ENCODE measurements around the gene CHD9.
"Not testable (repeated sequence)": the region's sequence is repeated elsewhere in the genome, so short reads cannot be mapped to it uniquely, and the experiment has no call there.

The CHD9 gene

DNA sequence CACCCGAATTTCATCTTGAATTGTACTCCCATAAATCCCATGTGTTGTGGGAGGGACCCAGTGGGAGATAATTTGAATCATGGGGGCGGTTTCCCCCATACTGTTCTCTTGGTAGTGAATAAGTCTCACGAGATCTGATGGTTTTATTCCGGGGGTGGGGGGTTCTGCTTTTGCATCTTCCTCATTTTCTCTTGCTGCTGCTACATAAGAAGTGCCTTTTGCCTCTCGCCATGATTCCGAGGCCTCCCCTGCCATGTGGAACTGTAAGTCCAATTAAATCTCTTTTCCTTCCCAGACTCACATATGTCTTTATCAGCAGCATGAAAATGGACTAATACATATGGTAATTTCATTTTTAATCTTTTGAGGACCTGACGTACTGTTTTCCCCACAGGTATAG lies 20.7 kb downstream of the CHD9 start:
- DNase-seq (ENCODE audit: low read depth in 2 of 2): not testable (repeated sequence)

DNA sequence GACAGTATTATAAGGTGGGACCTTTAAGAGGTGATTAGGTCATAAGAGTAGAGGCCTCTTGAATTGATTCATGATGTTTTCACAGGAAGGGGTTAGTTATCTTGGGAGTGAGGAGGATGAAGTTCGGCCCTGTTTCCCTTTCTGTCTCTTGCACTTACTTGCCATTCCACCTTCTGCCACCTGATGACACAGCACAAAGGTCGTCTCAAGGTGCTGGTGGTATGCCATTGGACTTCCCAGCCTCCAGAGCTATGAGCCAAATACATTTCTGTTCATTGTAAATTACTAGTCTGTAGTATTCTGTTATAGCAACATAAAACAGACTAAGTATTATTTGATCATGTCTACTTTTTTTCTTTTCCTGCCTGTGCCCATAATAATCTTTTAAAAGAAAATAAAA lies 23.5 kb downstream of the CHD9 start:
- no peak for DNase-seq (ENCODE audit: low read depth in 2 of 2)

DNA sequence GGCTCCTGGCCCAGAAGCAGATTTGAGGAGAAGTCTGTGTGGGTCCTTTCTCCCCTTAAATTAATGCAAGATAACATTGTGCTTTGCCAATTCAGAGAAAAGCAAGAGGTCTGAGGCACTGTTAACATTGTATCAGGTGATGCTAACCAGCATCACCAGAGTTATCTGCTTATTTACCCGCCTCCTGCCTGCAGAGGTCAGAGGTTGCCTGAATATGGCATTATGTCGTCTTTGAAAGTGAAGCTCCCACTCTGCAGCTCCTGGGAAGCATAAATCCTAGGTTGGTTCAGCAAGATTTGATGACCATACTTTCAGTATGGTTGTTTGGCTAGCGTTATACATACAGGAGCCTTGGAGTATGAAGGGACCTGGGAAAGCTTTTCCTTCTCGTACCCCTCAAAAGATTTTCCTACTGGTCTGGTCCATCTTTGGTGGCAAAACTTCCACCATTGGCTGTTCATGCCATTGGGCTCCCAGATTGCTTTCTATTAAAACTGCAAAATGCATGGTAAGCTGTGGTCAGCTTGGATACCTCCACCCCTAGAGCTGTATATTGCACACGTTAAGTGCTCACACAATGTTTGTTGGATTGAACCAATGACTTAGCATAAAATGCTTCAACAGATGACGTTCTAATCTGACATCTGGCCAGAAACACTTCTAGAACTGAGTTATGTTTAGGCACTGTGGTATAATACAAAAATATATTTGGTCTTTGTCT lies 24.1 kb downstream of the CHD9 start:
- DNase-seq (ENCODE audit: low read depth in 2 of 2): no peak

DNA sequence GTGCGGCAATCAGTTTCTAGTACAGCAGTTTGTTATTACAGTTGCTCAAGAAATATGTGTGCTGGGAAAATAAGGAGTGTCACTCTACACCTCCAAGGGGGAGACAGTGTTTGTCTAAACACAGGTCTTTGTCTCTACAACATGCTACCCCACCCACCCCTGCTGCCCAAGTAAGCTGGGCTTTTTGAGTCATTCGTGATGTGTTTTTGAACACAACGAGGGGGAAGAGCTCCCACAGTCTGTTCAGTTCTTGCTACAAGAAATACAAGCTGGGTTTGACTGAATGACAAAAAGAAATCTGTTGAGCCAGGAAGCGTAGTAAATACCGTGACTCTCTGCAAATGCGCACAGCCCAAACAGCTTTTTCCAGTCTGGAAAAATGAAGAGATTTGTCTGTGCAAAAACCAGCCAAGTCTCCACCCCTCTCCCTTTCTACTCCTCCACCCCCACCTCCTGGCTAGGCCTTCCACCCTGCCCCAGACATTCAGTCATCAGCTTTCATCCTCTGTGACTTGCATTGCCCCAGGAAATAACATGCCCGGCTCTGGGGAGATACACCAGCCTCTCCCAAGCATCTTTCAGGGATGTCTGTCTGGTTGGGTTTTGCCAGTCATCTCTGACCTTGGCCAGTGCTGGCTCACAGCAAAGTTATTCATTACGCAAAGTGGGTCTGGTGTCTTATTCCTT lies 25.7 kb downstream of the CHD9 start:
- no peak for DNase-seq (ENCODE audit: low read depth in 2 of 2)

DNA sequence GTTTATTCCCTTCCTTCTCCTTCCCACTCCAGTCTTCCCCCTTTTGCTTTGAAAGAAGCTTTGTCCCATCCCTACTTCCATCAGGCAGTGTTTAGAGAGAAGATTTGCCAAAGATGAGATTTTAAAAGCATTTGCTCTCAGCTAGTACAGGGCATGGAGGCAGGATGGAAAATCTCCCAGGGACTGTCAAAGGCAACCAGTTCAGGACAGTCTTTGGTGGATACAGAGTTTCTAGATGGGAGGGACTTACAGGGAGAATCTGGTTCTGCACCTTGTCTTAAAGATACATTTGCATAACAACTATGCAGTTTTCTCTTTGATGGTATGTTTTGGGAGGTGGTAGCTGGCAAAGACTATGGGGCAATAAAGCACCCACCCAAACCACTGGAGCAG lies 26.2 kb downstream of the CHD9 start:
- DNase-seq (ENCODE audit: low read depth in 2 of 2): no peak

DNA sequence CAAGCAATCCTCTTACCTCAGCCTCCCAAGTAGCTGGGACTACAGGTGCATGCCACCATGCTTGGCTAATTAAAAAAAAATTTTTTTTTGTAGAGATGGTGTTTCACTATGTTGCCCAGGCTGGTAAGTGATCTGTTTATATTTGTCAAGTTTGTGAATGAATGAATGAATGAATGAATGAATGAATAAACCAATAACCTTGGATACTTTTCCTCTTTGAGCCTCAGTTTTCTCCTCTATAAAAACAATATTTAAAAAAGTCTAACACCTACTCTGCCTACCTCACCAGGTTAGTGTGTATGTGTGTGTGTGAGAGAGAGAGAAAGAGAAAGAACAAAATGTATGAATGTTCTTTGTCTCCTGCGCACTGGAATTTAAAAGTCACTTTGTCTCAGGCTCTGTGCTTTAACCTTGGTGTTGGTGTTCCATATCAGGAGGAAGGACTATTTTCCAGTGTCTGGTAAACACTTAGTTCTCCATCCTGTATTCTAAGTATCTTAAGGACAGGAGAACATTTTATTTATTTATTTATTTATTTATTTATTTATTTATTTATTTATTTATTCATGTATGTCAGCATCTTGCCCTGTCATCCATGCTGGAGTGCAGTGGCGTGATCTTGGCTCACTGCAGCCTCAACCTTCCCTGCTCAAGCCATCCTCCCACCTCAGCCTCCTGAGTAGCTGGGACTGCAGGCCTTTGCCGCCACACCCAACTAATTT lies 27.1 kb downstream of the CHD9 start:
- no peak for DNase-seq (ENCODE audit: low read depth in 2 of 2)

DNA sequence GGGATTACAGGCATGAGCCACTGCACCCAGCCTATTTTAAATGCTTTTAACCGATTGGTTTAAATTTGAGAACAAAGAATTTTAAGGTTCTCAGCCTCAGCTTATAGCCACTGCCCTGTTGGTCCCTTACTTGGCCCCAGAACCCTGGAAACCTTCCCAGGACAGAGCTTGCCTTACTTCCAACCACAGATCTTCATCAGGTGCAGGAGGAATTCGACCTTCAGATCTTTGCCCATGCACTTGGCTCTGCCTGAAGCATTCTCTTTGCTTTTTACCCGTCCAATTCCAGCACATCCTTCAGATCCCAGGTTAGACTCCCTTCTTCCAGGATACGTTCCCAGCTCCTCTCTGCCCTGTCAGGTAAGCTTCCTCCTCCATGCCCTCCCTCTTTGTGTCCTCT lies 27.7 kb downstream of the CHD9 start:
- no peak for DNase-seq (ENCODE audit: low read depth in 2 of 2)

DNA sequence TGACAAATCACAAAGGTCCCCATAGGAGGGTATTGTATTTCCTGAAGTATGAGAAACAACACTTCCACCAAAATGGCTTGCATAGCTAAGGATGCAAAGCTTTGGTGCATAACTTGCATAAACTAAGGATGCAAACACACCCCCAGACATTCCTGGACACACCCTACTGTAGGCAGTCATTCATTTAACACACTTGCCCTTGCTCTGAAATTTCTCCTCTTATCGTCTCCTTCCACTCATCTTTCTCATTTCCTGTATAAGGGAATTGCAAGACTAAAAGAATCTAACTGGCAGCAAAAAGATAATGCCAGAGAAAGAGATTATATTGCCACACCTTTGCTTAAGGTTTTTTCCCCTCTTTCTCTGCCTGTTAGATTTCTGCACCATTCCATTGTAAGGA lies 28.3 kb downstream of the CHD9 start:
- DNase-seq (ENCODE audit: low read depth in 2 of 2): no peak

DNA sequence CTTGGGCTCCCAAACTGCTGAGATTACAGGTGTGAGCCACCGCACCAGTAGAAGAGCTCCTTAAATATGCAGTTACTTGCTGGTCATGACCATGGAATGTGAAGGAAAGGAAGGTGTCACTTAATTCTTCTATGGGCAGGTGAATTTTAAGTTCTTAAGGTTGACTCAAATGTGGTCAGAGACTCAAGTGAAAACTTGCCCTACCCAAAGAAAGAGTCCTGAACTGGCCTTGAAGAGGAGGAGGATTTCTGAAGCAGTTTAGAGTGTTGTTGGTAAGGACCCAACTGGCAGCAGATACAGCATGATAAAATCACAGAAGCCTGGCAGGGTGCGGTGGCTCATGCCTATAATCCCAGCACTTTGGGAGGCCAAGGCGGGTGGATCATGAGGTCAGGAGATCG lies 29.4 kb downstream of the CHD9 start:
- DNase-seq (ENCODE audit: low read depth in 2 of 2): no peak

DNA sequence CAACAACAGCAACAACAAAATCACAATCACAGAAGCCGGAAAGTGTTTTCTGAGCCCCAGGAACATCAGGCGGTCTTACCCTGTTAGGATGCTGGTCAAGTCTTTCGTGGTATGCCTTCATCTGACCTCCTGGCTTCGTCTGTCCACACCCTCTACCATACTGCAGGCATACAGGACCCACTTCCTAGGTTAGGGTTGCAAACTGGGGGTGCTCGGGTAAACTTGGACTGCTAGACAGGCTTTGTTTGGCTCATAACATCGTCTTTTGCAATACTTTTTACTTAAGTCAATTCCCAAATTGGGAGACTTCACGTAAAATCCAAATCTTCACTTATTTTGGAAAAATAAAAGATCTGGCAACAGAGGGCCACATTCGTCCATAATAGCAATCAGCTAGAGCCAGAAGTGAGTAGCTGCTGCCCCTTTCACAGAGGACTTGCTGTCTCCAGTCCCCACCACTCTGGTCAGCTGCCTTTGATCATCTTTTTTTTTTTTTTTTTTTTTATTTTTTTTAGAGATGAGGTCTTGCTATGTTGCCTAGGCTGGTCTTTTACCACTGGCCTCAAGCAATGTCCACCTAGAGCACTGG lies 30.0 kb downstream of the CHD9 start:
- no peak for DNase-seq (ENCODE audit: low read depth in 2 of 2)

DNA sequence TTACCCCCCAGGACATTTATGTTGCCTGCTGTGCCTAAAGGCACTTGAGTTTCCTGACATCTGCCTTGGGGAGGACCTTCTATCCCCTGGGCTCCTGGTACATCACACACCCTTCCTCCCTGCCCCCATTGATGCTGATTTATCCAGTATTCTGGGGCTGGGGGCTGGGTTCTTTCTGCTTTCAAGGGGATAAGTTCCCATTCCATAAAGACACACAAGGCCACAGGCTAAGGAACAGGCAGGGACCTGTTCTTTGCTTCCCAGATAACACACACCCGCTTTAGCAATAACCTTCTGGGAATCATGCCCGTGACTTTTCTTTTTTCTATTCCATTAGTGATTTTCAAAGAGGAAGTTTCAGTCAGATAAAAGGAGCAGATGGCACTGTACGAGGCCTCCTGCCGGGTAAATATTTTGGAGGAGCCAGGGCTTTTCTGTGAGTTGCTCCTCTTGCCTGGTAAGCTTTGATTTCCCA lies 30.6 kb downstream of the CHD9 start:
- DNase-seq (ENCODE audit: low read depth in 2 of 2): no peak

DNA sequence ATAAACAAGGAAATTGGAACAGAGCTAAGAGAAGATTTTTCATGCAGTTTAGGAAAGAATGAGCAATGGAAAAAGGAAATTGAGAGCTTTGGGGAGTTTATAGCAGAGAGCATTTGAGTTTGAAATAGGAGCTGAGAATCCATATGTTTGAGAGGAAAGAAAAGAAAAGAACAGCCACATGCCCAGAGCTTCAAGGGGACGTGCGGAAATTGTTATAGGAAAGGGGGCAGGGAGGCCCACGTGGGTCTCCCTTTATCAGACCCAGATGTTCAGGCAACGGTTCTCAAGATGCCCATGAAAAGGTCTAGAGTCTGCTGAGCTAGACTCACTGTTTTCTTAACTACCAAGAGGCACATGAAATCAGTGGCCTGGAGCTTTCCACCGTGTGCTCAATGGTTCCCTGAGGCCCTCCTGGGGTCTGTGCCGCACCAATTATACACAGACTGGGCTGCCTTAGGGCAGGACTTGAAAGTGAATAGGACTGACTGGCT lies 31.2 kb downstream of the CHD9 start:
- no peak for DNase-seq (ENCODE audit: low read depth in 2 of 2)

DNA sequence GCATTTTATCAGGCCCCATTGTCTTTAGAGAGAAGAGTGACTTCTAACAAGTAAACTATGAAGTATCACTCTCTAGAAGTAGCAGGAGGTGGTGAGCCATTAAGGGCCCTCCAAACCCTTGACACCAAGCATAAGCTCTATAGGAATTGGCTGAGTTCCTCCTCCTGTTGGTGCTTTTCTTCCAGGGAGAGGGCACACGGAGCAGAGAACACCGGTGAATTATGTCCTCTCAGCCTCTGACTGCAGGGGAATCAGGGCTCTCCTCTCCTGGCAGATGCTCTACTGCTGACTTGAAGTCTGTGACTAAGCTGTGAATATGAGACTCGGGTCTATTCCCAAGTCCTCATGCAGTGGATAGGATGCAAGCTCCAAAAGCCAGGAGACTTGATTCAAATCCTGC lies 32.3 kb downstream of the CHD9 start:
- no peak for DNase-seq (ENCODE audit: low read depth in 2 of 2)

DNA sequence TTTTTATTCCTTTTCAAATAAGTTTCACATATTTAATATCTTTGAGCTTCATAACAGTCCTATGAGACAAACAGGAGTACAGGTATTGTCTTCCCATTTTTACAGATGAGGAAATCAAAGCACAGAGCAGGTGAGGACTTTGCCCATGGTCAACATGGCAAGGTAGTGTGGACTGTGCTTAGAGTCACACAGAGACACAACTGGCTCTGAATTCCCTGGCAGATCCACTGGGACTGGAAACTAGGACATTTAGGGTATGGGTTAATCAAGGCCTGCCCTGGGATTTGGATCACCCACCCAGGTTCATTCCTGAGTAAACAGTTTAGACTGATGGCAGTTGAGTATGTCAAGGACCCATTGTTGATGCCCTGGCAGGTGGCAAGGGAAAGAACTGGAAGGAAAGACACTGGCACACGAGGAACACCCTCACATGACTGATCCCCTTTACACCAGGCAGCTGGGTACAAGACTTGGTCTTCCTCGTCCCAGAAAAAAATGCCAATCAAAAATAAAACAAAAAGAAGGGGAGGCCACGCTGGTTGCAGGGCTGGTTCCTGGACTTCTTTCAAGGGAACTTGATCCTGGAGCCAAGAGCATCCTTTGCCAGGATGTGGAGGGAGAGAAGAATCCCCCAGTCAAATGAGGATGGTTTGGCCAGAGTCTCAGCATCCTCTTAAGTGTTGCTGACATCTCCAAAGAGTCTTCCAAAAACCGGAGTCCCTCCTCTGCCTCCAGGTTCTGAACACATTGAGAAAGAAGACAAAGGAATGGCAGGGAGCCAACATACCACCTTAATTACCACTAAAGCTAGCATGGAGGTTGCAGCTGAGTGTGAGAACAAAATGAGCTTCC lies 34.9 kb downstream of the CHD9 start:
- no peak for DNase-seq (ENCODE audit: low read depth in 2 of 2)

DNA sequence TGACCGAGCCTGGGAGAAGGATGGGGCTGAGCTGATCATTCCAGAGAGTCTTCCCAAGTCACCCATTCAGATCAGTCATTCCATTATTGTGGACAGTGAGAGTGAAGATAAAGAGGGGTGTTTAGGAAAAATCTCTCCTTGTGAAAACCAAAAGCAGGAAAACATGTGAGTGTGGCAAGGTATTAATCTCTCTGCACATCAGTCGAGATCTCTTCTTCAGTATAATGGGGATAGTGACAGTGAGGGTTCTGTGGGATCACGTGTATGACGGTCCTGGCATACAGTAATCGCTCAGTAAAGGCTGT lies 35.4 kb downstream of the CHD9 start:
- no peak for DNase-seq (ENCODE audit: low read depth in 2 of 2)

DNA sequence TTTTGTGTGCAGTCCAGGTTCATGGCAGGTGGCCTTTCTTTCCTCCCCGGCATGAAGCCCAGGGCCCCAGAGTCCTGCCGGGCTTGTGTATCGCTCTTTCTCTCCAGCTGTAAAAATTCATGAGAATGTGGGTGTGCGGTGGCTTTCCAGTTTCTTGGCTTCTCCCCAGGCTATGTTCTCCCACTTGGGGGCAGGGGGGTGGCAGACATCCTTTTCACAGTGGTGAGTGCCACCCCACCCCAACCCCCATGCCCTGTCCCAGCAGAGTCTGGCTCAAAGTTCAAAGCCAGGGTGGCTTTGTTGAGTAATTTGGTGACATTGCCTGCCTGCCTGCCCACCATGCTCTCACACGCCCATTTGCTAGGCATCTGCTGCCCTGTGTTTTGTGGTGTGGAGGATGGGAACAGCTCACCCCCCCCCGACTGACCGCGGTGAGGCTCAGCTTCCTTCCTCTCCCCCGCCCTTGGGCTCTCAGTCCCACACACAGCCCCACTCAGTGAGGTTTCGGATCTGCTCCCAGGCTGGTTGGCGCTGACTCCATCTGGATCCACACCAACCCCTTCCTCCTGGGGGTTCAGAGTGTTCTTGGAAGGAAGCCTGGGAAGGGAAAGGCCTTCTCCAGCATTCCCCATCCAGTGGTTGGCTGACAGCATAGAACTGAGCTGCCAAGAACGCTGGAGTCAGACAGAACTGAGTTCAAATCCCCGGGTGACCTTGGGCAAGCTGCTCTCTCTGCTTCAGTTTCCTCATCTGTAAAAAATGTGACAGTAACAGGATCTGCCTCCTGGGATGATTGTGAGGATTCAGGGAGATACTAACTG lies 36.0 kb downstream of the CHD9 start:
- DNase-seq (ENCODE audit: low read depth in 2 of 2): no peak

DNA sequence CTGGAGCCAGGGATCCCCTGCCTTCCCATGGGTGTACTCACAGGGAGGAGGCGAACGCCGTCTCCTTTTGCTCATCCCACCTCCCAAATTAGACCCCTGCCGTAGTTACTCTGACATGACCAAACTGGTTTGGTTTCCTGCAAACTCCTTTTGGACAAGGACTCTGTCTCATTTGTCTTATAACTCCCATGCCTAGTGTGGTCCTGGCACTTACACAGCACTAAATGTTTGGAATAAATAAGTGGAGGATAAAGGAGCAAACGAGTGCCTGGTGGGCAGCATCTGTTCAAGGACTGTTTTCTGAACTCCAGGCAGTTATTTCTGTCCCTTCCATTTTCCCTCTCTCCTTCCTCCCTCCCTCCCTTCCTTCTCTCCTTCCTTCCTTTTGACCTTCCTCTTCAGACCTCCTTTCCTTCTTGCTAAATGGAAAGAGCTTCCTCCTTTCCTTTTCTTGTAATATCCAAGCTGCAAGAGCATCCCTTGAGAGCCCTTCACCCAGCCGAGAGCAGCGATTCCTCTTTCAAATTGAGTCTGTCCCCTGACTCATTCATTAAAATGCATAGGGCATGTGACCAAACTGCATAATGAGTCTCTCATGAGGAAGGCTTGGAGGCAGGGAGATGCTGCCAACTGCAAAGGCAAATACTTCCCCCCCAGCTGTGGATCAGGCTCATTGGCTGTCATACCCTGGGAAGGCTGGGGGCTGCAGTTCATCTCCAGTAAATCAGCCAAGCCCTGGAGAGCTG lies 36.8 kb downstream of the CHD9 start:
- DNase-seq (ENCODE audit: low read depth in 2 of 2): no peak

DNA sequence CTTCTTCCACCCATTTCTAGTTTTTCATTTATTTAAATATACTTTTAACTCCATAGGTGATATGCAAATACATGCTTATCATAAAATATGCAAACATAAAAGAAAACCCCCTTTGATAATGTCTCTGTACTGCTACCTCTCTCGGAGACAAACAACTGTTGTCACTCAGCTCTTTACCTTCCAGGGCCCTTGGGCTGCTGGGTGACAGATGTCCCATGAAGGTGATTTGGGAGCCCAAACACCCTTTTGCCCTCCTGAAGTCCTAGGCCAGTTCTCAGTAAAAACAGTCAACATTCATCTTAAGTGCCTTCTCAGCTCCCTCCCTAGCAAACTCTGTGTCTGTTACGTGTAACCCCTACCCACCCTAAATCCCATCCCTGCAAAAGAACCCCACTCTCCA lies 37.5 kb downstream of the CHD9 start:
- DNase-seq (ENCODE audit: low read depth in 2 of 2): no peak

DNA sequence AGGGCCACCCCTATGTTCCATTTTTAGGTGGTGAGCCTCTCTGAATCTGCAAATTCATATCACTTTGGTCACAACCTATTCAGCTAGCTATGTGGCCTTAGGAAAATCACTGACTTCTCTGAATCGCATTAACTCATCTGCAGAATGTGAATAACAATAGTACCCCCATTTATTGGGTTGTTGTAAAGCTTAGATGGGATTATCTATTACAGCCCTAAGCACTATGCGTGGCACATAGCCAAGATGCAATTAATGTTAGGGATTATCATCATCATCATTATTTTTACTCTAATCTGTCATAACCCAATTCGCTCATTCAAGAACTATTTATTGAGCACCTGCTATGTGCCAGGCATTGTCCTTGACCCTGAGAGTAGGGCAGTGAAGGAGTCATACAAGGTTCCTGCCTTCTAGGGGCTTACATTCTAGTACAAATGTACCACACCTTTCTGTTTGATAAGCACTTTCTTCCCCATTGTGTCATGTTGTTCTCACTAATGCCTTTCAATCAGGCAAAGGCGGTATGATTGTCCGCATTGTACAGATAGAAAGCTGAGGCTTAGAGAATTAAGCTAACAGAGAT lies 38.5 kb downstream of the CHD9 start:
- no peak for DNase-seq (ENCODE audit: low read depth in 2 of 2)
